Cardiac fibroblast (primary cell): ENCODE data around the gene ZNF552.
A peak's percentile ranks its signal among the peaks of the same experiment; 100 is the strongest.
"Not testable (repeated sequence)": the region's sequence is repeated elsewhere in the genome, so short reads cannot be mapped to it uniquely, and the experiment has no call there.

Source experiments
- DNase-seq, 2 donors: peaks; one replicate each; pipeline versions ENCODE4 v3.0.0 to v3.0.0-alpha.2; 2010; ENCODE audit warnings: low read depth in 2 of 2
- H3K4me3 ChIP-seq, 2 donors: replicated peaks in 1 of 2; 1 replicate in 1 of 2; 2 replicates in 1 of 2; pipeline ENCODE4 v1.5.1; 2011; ENCODE audit warnings: low read depth in 2 of 2, low read length in 2 of 2, mild to moderate bottlenecking in 2 of 2, moderate library complexity in 1 of 2
- CTCF ChIP-seq: IDR thresholded peaks from one replicate; pipeline ENCODE4 v1.5.1; 2011; ENCODE audit warnings: low read depth, mild to moderate bottlenecking, low read length, inconsistent platforms

ZNF552 gene

DNA sequence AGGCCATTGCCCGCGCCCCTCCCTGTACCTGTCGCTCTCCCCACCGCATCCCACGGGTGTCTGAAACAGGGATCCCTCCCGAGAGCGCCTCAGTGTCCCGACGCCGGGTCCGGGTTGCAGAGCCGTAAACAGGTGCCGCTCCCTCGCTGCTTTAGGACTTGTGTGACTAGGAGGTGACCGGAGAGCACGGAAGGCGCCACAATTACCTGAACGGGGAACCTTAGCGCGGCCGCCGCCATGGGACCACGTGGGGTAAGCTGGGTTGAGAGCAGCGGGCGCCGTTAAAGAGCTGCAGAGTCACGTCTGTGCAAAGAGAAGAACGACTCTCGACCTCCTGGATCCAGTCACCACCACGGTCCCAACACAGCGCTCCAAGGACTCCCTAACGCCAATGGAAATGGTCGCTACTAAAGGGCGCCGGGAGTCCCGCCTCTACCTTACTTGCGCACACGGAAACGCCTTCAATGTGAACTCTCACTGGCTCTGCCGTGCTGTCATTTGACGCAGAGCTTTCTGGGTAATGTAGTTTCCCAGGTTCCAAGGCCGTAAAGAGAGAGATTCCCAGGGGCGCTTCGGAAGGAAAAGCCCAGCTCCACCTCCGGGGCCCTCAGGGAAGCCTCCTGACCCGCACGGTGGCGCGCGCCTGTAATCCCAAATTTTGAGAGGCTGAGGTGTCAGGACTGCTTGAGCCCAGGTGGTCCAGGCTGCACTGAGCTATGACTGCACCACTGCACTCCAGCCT, at the start of gene ZNF552:
Gene ZNF552 (minus strand): TSS at position 409 of the 742 bp plus-strand sequence. CDS start 170 bp downstream, at position 239.
- H3K4me3 ChIP-seq, result peak within 1 kb of the TSS; percentile 91 to 95
- TF ChIP-seq CTCF, result no peak
- peak; percentile 93 for DNase-seq

DNA sequence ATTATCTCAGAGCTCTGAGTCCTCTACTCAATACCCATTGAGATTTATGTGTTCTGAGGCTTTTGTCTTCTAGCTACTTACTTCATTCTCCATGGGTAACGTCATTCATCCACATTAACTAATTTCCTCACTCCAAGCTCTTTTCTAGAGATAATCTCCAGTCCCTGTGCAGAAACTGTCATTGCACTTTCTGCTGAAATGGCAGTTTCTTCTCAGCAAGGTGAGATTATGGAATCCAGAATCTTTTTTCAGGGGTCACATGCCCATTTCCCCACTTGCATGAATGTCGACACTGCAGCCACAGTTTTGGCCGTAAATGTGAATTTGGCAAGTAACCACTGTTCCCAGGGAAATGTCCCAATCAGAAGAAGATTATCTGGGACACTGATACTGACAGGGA, 47.6 kb upstream of the ZNF552 start:
- not testable (repeated sequence) for H3K4me3 ChIP-seq, DNase-seq

- not testable (repeated sequence) for DNase-seq, H3K4me3 ChIP-seq
Observed at GRCh38 chr19:57854117-57854516, 39.4 kb upstream of the ZNF552 start.

GRCh38 chr19:57851812-57852603, 37.3 kb upstream of the ZNF552 start:
- DNase-seq, H3K4me3 ChIP-seq: not testable (repeated sequence)

- DNase-seq, result peak; percentile 27 to 56
- TF ChIP-seq CTCF, result no peak
- peak overlapping the region; percentile 67 to 80 for H3K4me3 ChIP-seq
Observed at GRCh38 chr19:57850553-57851017, 35.9 kb upstream of the ZNF552 start.

DNA sequence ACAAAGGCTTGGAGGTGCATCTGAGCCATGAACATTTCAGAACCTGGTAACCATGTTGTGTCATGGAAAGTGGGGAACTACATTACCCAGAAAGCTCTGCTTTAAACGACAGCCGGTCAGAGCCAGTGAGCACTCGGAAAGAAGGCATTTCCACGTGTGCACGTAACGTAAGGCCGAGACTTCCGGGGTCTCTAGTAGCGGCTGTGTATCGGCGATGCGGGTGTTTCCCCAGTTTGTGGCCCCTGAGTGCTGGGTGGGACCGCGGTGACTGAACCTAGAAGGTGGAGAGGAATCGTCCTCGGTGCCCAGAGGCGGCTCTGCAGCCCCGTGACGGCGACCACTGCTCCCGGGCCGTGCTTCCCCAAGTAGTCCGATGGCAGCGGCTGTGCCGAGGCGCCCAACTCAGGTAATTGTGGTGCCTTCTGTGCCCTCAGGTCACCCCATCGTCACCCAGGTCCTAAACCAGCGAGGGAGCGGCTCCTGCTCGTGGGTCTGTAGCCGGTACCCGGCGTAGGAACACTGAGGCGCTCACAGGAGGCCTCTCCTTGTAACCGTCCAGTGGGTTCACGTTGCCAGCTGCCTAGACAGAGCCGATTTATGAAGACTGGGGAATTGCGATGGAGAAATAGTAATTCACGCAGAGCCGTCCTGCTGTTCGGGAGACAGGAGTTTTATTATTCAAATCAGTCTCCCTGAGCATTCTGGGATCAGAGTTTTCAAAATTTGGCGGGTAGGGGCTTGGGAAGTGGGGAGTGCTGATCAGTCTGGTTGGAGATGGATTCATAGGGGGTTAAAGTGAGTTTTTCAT, 35.2 kb upstream of the ZNF552 start, which contains the start of gene ZNF587:
Gene ZNF587 (plus strand): TSS at position 194 of the 808 bp plus-strand sequence. CDS start 180 bp downstream, at position 374.
- peak; percentile 87 to 90 for DNase-seq
- peak within 1 kb of the TSS; percentile 67 to 80 for H3K4me3 ChIP-seq

DNA sequence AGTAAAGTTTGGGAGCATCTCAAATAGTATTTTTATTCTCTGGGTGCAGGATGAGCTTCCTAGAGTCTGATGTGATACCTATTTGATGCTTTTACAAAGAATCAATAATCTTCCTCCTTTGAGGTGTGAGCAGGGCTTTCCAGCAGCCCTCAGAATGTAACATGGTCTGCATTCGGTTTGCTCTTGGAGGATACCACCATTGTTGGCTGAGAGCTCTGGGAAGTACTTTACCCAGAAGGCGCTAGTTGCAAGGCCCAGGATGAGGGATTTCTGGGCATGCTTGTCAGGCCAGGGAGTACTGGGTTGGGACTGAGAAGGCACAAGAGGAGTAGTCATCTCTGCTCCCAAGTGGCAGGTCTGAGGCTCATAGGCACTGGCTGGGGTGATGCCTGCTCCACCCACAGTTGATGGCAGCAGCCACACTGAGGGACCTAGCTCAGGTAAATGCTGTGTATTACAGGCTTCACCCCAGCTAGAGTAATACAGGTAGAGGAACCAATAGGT, 34.5 kb upstream of the ZNF552 start:
- DNase-seq, result not testable (repeated sequence)

DNA sequence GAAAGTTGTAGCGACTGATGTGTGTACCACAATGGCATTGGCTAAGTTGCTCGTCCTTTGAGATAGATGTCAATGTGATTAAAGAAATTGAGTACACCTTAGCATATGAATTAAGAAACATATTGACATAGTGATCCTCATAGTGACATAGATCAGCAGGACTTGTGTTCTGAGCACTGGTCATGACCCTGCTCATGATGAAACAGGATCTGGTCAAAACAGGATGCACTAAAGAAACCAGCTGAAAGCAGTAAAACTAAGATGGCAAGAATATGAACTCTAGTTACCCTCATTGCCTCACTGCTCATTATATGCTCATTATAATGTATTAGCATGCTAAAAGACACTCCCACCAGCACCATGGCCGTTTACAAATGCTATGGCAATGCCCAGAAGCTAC, 32.5 kb upstream of the ZNF552 start:
- H3K4me3 ChIP-seq, result not testable (repeated sequence)
- peak in 1 of 2 donors; percentile 7 for DNase-seq

More for the DNA sequence above, 34.5 kb upstream of the ZNF552 start:
- H3K4me3 ChIP-seq, result peak overlapping the region in 1 of 2 donors; percentile 67

DNA sequence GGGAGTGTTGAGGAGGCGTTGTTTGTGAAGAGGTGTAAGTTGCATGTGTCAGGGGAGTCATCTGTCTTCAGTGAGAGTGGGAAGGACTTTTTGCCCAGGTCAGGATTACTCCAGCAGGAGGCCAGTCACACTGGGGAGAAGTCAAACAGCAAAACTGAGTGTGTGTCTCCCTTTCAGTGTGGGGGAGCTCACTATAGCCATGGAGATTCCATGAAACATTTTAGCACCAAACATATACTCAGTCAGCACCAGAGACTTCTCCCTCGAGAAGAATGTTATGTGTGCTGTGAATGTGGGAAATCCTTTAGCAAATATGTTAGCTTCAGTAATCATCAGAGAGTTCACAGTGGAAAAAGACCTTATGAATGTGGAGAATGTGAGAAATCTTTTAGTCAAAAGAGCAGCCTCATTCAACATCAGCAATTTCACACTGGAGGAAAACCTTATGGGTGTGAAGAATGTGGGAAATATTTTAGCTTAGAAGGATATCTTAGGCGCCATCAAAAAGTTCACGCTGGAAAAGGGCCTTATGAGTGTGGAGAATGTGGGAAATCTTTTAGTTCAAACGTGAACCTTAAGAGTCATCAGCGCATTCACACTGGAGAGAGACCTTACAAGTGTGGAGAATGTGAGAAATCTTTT, 26.5 kb upstream of the ZNF552 start:
- no peak overlapping the region for H3K4me3 ChIP-seq
- DNase-seq, result no peak
- no peak for TF ChIP-seq CTCF

DNA sequence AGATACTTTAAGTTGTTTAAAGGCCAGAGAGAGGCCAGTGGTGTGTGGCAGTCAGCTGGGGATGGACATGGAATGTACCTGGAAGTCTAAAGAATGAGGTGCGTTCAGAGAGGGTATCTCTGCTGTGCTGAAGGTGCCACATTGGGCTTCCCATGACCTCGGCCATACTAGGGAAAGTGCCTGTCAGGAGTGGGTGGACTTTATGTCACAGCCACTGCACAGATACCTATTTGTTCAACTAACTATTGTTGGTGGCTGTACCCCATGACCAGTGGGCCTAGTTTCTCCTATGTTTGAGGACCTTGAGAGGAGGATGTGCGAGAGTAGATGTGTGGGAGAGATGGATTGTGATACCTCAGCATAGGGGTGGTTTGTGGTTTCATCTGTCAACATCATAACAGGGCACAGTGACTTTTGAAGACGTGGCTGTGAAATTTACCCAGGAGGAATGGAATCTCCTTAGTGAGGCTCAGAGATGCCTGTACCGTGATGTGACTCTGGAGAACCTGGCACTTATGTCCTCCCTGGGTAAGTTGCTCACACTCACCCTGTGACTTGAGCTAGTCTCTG, 24.0 kb upstream of the ZNF552 start:
- not testable (repeated sequence) for DNase-seq, H3K4me3 ChIP-seq

DNA sequence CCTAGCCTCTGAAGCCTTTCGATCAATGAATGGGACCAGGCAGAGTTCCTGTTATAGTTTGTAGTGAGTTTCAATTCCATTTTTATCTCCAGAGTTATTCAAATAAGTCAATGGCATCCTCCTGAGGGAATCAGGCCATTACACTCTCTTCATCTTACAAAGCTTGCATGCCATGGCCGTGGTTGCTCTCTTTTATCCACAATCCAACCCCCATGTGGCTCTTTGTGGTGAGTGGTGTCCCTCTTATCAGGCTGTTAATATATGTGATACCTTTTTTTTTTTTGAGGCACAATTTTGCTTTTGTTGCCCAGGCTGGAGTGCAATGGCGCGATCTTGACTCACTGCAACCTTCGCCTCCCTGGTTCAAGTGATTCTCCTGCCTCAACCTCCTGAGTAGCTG, 22.3 kb upstream of the ZNF552 start:
- not testable (repeated sequence) for H3K4me3 ChIP-seq, DNase-seq
